Activated CD8-positive, alpha-beta memory T cell treated with anti-CD3 and anti-CD28 coated beads for 36 hours (primary cell): ENCODE data around the gene TULP3. TPM values are rescaled to one million over a fixed set of nuclear protein-coding genes. Genes with fewer than 3 reads are reported as not detected.

Experiments used
- CTCF ChIA-PET: fragments of 350-600 bp; sonication (Branson Sonifier 250); formaldehyde crosslinking; loops from one replicate; lab custom pipeline; 2021; ENCODE audit warnings: antibody characterized with exemption; lab: Charles Lee
- POLR2A ChIA-PET: fragments of 350-600 bp; sonication (Branson Sonifier 250); formaldehyde crosslinking; loops from one replicate; lab custom pipeline; 2021; ENCODE audit warnings: antibody characterized with exemption; lab: Charles Lee
- total RNA-seq, 2 experiments: library from RNA; stranded (reverse); gene quantifications; one replicate each; pipeline ENCODE4 v1.2.3, GENCODE V29; 2021

TULP3 gene
- total RNA-seq, 2 experiments from 2014 or later, result 7.9 to 8.6 TPM

DNA sequence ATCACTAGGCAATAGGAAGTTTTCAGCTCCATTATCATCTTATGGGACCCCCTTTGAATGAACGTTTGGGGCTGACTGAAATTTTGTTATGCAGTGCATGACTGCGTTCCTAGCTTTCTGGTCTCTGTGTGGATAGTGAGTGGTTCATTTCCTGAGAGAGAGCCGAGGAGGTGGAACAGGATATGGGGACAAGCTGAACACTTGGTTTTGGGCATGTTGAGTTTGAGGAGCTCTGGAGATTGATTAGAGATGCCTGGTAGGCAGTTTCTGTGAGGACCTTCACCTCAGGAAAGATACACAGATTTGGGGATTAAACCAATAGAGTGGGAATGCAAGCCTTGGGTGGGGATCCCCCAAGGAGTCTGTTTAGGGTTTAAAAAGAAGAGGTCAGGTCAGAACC lies 96.2 kb downstream of the TULP3 start:
- CTCF ChIA-PET, result no interaction called here
- POLR2A ChIA-PET, result no interaction called here

- ChIA-PET POLR2A (no interaction called here), CTCF (no interaction called here)
These were observed 97.8 kb downstream of the TULP3 start for GRCh38 chr12:2988494-2988893.

Other genes with a start within 250 kb of the TULP3 start
- gene FKBP4, start 95.9 kb upstream of the TULP3 start, total RNA-seq, result 100 to 1,000 TPM; 196 to 198 TPM
- gene ITFG2, start 78.2 kb upstream of the TULP3 start, total RNA-seq, result 10 to 100 TPM; 28.5 to 29.0 TPM
- not detected for gene NRIP2, start 55.9 kb upstream of the TULP3 start, total RNA-seq
- not detected for gene TEX52, start 33.9 kb upstream of the TULP3 start, total RNA-seq
- gene FOXM1, start 13.7 kb upstream of the TULP3 start, total RNA-seq, result 10 to 100 TPM; 75.9 to 79.1 TPM
- 10 to 100 TPM; 42.8 to 50.6 TPM for gene RHNO1, start 13.7 kb upstream of the TULP3 start, total RNA-seq
- 1 to 10 TPM; 2.2 to 2.4 TPM for gene TEAD4, start 68.5 kb downstream of the TULP3 start, total RNA-seq
- gene TSPAN9, start 186.5 kb downstream of the TULP3 start, total RNA-seq, result under 1 TPM; 0.29 to 0.40 TPM